K562 (cell line): ENCODE measurements around the gene NOSTRIN. TPM values are rescaled to one million over a fixed set of nuclear protein-coding genes. Genes with fewer than 3 reads are reported as not detected.
A peak's percentile ranks its signal among the peaks of the same experiment; 100 is the strongest.

ENCODE experiments used
- CC2D1A ChIP-seq: fragments of 450-650 bp; IDR thresholded peaks from 2 replicates; pipeline ENCODE4 v1.6.1; 2017; ENCODE audit warnings: mild to moderate bottlenecking
- ETS1 ChIP-seq: conservative IDR thresholded peaks from 2 replicates; pipeline ENCODE4 v1.6.1; 2011; ENCODE audit warnings: low read depth, mild to moderate bottlenecking, low read length; ENCODE audit not compliant: control insufficient read depth
- HCFC1 ChIP-seq: IDR thresholded peaks from 2 replicates; pipeline ENCODE4 v1.6.1; 2012; ENCODE audit warnings: low read depth, low read length, improper control_type of control experiment
- HDAC3 ChIP-seq: fragments of 450-650 bp; IDR thresholded peaks from 2 replicates; pipeline ENCODE4 v1.6.1; 2018; ENCODE audit warnings: borderline replicate concordance, mild to moderate bottlenecking, moderate library complexity; ENCODE audit not compliant: partially characterized antibody
- MAFK ChIP-seq: IDR thresholded peaks from 2 replicates; pipeline ENCODE4 v1.6.1; 2011; ENCODE audit warnings: low read length, improper control_type of control experiment
- NEUROD1 ChIP-seq: fragments of 150-350 bp; IDR thresholded peaks from 2 replicates; pipeline ENCODE4 v1.6.1; 2014; ENCODE audit warnings: borderline replicate concordance, low read length, low read depth; ENCODE audit not compliant: partially characterized antibody
- NFIC ChIP-seq: fragments of 450-650 bp; IDR thresholded peaks from 2 replicates; pipeline ENCODE4 v1.6.1; 2017; ENCODE audit warnings: mild to moderate bottlenecking, inconsistent platforms
- NFIX ChIP-seq: fragments of 250-450 bp; sonication (Bioruptor Pico); IDR thresholded peaks from 2 replicates; pipeline ENCODE4 v1.4.0; 2020; ENCODE audit warnings: low read depth, mild to moderate bottlenecking, moderate library complexity
- SMAD1 ChIP-seq: fragments of 150-350 bp; IDR thresholded peaks from 2 replicates; pipeline ENCODE4 v1.6.1; 2014; ENCODE audit warnings: low read length, low read depth; ENCODE audit not compliant: partially characterized antibody
- SMAD3 ChIP-seq: fragments of 450-650 bp; formaldehyde crosslinking; conservative IDR thresholded peaks from 2 replicates; pipeline ENCODE4 v1.4.0; 2020; ENCODE audit warnings: mild to moderate bottlenecking
- TCF3 ChIP-seq: sonication (generic); formaldehyde crosslinking; IDR thresholded peaks from 2 replicates; pipeline ENCODE4 v1.4.0; 2020; ENCODE audit warnings: mild to moderate bottlenecking, missing genetic modification reagents
- ZFP36 ChIP-seq: fragments of 150-350 bp; IDR thresholded peaks from 2 replicates; pipeline ENCODE4 v1.6.1; 2018; ENCODE audit warnings: low read length, low read depth; ENCODE audit not compliant: partially characterized antibody
- ZNF175 ChIP-seq: fragments of 200-800 bp; sonication (Bioruptor generic); IDR thresholded peaks from 2 replicates; pipeline ENCODE4 v1.6.1; 2016; ENCODE audit warnings: low read depth, mild to moderate bottlenecking, missing genetic modification characterization, missing compliant biosample characterization
- ZNF277 ChIP-seq: fragments of 250-450 bp; sonication (Bioruptor Pico); IDR thresholded peaks from 2 replicates; pipeline ENCODE4 v1.8.0; 2022; ENCODE audit warnings: inconsistent platforms, mild to moderate bottlenecking, moderate library complexity, borderline replicate concordance
- ZNF3 ChIP-seq: fragments of 250-450 bp; sonication (Bioruptor Pico); IDR thresholded peaks from 2 replicates; pipeline ENCODE4 v1.5.0; 2021; ENCODE audit warnings: mild to moderate bottlenecking, moderate library complexity
- ZNF318 ChIP-seq, 2 experiments: fragments of 450-650 bp; IDR thresholded peaks; 2 replicates each; pipeline ENCODE4 v1.6.1; 2016; ENCODE audit warnings: mild to moderate bottlenecking in 2 of 2, borderline replicate concordance in 1 of 2, low read depth in 1 of 2, moderate library complexity in 1 of 2
- polyA plus RNA-seq, 8 experiments: library from polyadenylated mRNA; depleted of rRNA in 4 of 8; stranded (reverse) in 5 of 8; unstranded in 3 of 8; fragments of >200 nt; fragmentation: Nextera tagmentation in 2 of 8; fragmentation: Illumina TruSeq in 1 of 8; extraction: Ambion mirVana in 2 of 8; extraction: Trizol in 1 of 8; gene quantifications; 2 replicates each; pipeline versions ENCODE4 v1.2.1 to v1.2.3, GENCODE V29; 2011 to 2014; ENCODE audit warnings: inconsistent platforms in 1 of 8, missing spikeins in 1 of 8
- total RNA-seq, 7 experiments: library from RNA; depleted of rRNA in 6 of 7; stranded (reverse); fragments of >200 nt in 6 of 7; fragmentation: Illumina TruSeq in 2 of 7; extraction: Trizol in 2 of 7; gene quantifications; 2 replicates each; pipeline versions ENCODE4 v1.2.1 to v1.2.3, GENCODE V29; 2011 to 2021; ENCODE audit warnings: low replicate concordance in 1 of 7

NOSTRIN gene
- total and polyA plus RNA-seq, 9 of the 15 experiments (the other 6 are each of a cell fraction or from before 2014, with no cell fraction given), result 26.7 to 82.9 (median 56.3) TPM

GRCh38 chr2:168798076-168798887 is 4.2 kb upstream of the NOSTRIN start (continued):
- TF ChIP-seq ZNF318 (IDR thresholded peaks at IDR 0.05; ENCODE audit: borderline replicate concordance in 1 of 2, low read depth in 1 of 2) (peak in 1 of 2 experiments; percentile 12; a peak in 1 of 4 replicates), HCFC1 (peak; percentile 36; the same call in 1 of the 2 replicates), NEUROD1 (peak; percentile 98), SMAD3 (CRISPR knock-in tag) (no peak), ZNF175 (CRISPR knock-in tag) (peak; percentile 52; the same call in 1 of the 2 replicates), CC2D1A (peak; percentile 15; the same call in 1 of the 2 replicates), NFIX (peak; percentile 24; the same call in 1 of the 2 replicates), ETS1 (0 out of 2 replicates have a peak, but pooled peaks have one; percentile 8), MAFK (peak; percentile 4; the same call in 1 of the 2 replicates), NFIC (peak; percentile 97), ZNF3 (CRISPR knock-in tag) (no peak), HDAC3 (peak; percentile 83), ZNF277 (CRISPR knock-in tag) (no peak), ZFP36 (peak; percentile 11), SMAD1 (peak; percentile 77), TCF3 (CRISPR knock-in tag) (peak; percentile 15; the same call in 1 of the 2 replicates)
